GM20000 (cell line): ENCODE data around the gene HPSE.

ENCODE experiments used
- DNase-seq: peaks from one replicate; pipeline ENCODE4 v3.0.0; 2012; ENCODE audit warnings: low spot score
- CTCF ChIP-seq: IDR thresholded peaks from 2 replicates; pipeline ENCODE4 v1.5.1; 2012; ENCODE audit warnings: mild to moderate bottlenecking, control low read depth; ENCODE audit errors: extremely low read depth, missing control alignments

Gene HPSE

GRCh38 chr4:83266689-83267088 lies 68.0 kb downstream of the HPSE start:
- no peak for DNase-seq
- TF ChIP-seq CTCF, result no peak

GRCh38 chr4:83263106-83263505 lies 71.5 kb downstream of the HPSE start:
- no peak for DNase-seq
- no peak for TF ChIP-seq CTCF

GRCh38 chr4:83262682-83263081 lies 72.0 kb downstream of the HPSE start:
- DNase-seq, result no peak
- TF ChIP-seq CTCF, result no peak

GRCh38 chr4:83261307-83261706 lies 73.3 kb downstream of the HPSE start:
- no peak for TF ChIP-seq CTCF
- no peak for DNase-seq

- no peak for TF ChIP-seq CTCF
- no peak for DNase-seq
Measured at GRCh38 chr4:83259586-83259985, 75.1 kb downstream of the HPSE start.

- TF ChIP-seq CTCF, result no peak
- no peak for DNase-seq
Measured at GRCh38 chr4:83258461-83258860, 76.2 kb downstream of the HPSE start.

- no peak for TF ChIP-seq CTCF
Measured at GRCh38 chr4:83257811-83258210, 76.8 kb downstream of the HPSE start.

More at GRCh38 chr4:83257811-83258210, 76.8 kb downstream of the HPSE start:
- DNase-seq, result no peak
